DMS53 treated with DMSO at 0.1 percent for 48 hours (cell line): ENCODE results near the gene CD9.

Experiments used
- DNase-seq: peaks from one replicate; lab custom pipeline; 2025; ENCODE audit not compliant: unreplicated experiment; lab: John Stamatoyannopoulos, UW

Gene CD9

DNA sequence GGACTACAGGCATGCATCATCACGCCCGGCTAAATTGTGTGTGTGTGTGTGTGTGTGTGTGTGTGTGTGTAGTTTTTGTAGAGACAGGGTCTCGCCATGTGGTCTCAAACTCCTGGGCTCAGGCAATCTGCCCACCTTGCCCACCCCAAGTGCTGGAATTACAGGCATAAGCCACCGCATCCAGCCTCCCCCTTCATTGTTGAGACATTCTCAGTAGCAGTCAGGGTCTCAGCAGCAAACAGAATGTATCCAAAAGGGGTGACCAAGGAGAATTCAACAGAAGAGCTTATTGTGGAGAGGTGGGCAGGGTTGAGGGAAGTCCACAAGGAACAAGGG, 73.0 kb downstream of the CD9 start:
- no peak for DNase-seq

DNA sequence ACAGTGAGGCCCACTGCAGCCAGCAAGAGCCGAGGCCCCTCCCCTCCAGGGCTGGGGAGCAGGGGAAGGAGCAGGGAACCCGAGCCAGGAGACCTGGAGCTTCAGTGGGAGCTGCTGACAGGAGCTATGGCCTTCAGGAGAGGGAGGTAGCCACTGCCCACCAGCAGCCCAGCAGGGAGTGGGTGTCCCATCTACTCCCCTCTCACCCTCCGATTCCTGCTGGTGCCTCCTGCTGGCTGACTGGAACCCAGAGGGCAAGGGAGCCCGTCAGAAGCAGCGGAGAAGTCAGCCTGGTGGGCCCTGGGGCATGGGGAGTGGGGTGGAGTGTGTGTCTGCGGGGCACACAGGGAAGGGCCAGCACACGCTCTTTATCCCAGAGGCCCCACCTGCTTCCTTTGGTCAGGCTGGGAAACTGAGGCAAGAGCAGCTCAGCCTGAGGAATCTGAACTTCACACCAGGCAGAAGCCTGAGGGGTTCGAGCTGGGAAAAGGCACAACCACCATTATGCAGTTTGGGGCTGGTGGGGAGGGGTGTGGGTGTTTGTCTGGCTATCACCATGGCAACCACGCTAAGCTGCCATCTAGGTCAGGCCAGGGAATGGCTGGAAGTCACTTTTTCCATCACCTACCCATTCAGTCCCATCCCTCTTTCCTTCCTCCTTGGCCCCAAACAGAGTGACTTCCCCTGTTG, 73.5 kb downstream of the CD9 start:
- no peak for DNase-seq

DNA sequence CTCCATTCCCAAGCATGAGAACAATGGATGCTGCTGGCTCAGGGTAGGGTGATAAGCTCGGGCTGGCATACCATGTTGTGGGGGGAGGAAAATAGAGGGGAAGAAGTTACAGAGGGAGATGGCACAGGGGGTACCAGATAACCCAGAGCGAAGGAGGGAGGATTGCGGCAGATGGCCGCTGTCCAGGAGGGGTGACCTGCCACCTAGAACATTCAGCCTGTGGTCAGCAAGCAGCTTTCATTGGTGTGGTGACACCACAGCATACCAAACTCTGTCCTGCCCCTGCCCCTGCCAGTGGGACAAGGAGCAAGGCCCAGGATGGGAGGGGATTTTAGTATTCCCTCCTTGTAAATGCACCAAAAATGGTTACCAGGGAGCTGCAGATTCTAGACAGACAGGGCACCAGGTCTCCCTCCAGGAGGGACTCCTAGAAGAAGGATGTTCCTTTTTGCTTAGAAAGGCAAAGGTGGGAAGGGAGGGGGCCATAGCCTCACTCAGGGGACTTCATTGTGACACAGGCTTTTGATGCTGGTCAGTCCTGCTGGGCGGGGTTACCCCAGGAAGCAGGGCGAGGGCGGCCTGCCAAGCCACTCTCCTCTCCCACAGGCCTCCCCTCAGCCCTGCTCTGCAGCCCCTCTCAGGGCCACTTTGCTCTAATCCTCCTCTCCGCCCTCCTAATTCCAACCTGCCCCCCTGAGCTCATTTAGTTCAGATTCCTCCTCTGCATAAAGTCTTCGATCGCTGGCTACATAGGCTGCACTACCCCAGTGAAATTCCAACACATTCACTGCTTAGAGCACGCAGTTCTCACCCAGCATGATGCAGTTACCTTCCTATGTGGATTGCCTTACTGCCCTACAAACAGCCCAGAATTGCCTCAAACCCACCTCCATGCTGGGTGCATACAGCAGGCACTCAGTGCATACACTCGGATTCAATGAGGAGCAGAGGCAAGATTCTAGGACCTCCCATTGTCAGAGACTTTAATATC, 74.3 kb downstream of the CD9 start:
- DNase-seq: no peak

DNA sequence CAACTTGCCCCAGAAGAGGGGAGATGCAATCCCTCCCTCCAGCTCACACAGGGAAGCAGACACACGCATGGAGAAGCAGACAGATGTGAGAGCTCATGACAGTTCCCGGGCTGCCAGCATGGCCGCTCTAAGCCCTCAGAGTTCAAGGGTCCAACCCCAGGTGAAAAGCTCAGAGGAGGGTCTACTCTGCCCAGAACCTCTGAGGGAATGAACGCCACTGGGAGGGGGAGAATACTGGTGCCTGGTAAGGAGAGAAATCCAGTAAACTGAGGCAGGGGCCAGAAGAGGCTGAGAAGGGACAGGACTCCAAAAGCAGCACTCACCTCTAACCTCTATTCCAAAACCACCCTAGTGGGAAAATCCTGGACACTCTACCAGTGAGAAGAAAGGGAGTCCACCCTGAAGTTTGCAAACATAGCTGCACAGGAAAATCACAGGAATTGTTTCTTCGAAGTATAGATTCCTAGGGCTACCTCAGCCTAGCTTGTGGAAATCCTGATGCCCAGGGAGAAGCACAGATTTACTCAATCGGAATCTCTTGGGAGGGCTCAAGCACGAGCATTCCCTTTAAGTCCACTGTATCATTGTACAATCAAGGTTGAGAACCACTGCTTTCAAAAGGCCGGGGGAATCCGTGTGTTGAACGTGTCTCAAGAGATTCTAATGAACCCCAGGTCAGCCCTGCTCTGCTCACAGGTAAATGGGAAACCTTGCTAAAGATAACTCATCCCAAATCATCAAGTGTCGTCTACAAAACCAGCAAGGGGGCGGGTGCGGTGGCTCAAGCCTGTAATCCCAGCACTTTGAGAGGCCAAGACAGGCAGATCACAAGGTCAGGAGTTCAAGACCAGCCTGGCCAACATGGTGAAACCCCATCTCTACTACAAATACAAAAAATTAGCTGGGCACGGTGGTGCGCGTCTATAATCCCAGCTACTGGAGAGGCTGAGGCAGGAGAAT, 76.0 kb downstream of the CD9 start:
- DNase-seq: no peak

DNA sequence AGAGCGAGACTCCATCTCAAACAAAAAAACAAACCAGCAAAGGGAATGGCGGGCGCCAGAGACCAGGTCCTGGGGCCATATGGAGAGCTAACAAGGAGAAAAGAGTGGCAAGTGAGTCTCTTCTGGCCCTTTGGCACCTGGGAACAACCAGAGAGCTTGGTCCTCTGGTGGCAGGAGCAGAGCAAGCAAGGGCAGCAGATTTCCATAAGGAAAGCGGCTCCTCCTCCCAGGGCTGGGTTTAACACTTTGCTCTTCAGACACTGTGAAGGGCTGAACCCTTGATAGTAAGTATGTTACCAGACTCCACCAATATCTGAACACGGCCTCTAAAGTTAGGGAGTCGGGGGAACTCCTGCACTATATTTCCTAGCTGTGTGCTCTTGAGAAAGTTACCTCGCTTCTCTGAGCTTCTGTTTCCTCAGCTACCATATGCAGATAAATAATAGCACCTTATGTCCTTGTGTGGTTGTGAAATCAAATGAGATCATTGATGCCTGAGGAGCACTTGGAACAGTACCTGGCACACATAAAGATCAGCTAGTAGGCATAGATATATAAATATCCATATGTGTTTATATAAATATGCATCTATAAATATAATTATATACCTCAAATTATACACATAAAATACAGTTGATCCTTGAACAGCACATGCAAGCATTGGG, 76.9 kb downstream of the CD9 start:
- DNase-seq: no peak

DNA sequence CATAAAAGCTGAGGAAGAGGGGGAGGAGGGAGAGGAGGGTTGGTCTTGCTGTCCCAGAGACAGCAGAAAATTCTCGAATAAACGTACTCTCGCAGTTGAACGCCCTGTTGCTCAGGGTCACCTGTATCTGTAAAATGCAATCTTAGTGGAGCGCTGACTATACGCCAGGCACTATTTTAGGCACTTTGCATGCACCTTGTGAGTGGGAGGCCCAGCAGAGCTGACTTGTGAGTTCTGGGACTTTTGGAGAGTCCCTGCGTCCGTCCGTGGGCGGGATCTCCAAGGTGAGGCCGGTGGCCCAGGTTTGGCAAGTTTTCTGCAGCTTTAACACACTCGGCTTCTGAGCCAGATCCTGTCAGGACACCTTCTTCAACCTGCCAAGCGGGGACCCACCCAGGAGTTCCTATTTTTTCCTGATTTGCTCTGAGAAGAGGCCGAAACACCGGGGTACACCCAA, 77.8 kb downstream of the CD9 start:
- no peak for DNase-seq

DNA sequence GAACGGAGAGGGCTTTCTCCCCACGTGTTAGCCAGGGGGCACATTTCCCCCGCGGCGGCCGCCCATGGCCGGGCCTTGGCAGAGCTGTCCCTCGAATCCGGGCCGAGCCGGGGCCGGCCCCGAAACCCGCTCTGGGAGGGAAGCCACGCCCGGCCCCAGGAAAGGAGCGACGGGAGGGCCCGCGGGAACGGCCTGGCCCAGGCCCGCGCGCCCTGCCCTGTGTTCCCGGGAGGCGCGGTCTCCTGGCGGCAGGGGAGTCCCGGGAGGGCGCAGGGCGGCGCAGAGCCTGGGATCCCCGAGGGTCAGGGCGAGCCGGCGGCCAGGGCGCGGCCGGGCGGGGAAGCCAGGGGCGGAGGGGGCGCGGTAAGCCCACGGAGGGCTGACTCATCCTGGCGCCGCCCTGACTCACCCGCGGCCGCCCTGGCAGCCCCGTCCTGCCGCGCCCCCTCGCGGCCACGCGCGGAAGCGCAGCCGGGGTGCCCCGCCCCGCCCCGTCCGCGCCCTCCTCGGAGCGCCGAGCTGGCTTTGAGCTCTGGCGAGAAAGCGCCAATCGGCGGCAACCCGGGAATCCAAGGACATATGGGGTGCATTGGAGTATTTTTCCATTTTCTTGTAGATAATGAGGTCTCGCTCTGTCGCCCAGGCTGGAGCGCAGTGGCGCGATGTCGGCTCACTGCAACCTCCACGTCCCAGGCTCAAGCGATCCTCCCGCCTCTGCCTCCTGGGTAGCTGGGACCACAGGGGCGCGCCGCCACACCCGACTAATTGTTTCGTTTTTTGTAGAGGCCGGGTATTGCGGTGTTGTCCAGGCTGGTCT, 78.4 kb downstream of the CD9 start:
- peak; percentile 69 for DNase-seq

DNA sequence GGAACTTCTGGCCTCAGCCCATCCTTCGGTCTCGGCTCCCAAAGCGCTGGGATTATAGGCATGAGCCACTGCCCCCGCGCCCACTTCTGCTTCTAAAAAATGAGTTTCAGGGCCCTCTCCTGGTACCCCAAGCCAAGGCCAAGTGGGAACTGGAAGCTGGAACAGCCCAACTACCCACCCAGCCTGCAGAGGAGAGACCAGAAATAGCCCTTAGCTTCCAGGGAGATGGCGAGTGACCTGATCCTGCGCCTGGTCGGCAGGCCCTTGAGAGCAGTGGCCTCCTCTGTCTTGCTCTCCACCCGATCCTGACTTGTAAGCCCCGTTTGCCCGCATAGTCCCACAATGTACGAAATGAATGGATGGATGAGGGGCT, 79.0 kb downstream of the CD9 start:
- DNase-seq: no peak

DNA sequence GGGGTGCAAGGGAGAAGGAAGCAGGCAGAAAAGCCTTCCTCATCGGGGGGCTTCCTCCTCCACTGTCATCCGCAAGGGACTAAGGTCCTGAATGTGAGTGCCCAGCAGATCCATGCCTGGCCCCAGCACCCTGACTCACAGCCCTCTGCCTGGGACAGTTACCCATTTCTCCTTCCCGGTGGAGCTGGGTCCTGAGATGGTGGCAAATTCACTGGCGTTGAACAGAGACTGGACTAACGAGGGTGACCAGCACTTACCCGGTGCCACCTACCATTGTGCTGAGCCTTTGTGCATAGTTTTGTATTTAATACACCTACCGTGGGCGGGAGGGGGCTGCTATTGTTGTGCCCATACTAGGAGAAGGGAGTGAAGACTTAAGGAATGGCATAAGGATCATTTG, 79.4 kb downstream of the CD9 start:
- no peak for DNase-seq

DNA sequence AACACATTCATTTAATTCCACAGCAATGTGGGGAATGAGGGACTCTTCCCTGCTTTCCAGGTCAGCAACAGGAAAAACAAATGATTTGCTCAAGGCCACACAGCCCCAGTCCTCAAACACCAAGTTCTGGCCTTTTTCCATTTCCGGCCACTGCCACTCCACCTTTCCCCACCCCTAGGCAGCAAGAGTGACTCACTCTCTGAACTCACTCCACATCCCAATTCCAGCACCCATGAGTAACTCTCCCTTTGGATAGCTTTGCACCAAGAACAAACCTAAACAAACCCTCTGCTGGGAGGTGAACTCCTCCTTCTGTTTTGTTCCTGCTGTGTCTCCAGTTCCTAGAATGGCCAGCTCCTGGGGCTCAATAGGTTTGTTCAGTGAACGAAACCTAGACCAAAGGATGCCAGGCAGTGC, 79.9 kb downstream of the CD9 start:
- DNase-seq: peak; percentile 70

DNA sequence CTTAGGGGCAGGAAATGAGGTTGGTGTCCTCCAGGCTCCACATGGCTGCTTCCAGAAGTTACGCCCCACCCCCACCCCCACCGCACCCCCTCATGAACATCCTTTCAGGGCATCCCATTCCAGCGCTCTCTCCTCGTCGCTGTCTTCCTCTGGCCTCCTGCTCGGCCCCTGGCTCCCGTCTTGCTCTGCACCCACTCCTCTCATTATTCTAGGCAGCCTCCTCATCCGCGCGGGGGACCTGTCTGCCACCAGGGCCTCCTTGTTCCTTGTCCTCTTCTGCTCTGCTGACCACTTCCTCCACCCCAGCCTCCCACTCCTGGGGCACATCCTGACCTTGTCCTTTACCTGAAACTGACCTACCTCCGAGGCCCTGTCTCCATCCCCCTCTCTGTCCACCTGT, 80.5 kb downstream of the CD9 start:
- DNase-seq: no peak

DNA sequence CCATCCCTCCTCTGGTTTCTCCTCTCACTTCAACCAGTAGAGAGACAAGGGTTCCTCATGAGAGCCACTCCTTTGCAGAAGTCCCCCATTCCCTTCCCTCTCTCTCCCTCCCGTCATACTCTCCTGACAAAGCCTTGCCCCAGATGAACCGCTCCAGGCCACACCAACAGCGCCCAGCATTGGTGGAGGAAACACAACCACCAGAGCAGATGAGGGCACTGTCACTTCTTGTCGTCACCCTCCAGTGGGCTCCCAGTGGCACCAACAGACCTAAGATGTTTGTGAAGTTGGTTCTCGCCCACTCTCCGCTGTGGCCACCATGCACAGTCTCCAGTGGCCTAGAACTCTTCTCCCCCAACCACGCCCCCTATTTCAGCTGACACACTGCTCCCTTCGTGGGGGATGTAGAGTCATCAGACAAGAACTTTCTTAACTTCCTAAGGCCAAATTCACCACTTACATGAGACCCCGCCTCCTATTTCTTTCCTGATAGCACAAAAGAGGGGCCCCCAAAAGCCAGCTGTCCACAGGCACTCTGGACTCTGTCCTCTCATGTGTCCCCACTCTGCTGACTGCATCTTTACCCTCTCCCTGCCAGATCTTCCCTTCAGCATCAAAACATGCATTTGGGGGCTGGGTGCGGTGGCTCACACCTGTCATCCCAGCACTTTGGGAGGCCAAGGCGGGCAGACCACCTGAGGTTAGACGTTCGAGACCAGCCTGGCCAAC, 81.0 kb downstream of the CD9 start:
- DNase-seq: no peak

DNA sequence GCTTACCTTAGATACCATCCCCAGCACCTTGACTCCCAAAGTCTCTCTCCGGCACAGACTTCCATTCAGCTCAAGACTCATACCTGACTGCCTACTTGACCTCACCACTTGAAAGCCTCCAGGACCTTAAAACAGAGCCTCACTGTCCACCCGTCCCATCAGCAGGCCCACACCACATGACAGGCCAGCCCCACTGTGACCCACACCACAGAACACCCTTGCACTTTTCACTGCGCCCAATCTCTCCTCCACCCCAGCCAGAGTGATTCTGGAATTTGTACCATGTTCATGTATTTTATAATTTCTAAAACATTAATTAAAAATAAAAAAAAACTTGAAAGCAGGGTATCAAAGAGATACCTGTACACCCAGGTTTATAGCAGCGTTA, 82.2 kb downstream of the CD9 start:
- no peak for DNase-seq

DNA sequence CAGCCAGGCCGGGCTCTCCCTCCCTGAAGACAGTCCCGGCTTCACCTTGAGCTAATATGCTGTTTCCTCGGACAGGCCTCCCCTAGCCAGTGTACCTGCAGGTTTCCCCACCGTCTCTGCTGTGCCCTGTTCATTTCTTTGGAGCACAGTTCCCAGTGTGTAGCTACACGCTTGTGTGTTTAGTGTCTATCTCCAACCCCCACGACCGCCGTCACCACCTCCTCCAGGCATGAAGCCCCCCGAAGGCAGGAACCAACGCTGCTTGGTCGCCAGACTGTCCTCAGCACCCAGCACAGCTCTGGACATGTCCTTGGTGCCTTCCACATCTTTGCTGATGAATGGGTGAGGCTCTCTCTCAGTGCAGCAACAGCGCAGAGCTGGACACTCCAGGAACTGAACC, 84.1 kb downstream of the CD9 start:
- no peak for DNase-seq

DNA sequence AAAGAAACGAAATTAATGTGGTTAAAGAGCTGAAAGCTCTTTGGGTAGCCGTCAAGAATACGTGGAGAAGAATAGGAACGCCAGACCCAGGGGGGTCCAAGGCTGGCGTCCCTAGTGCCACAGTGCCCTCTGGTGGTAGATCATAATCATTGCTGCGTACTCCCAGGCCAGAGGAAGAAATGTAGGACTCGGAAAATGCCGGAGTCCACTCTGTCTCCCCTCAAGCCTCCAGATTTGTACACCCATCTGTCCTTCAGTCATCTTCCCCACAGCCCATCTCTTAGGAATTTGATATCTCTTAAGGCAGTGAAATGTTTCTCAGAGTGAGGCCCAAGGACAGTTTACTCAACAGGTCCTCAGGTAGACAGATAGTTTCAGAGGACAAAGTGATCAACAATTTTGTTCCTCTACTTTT, 84.9 kb downstream of the CD9 start:
- DNase-seq: peak; percentile 86

DNA sequence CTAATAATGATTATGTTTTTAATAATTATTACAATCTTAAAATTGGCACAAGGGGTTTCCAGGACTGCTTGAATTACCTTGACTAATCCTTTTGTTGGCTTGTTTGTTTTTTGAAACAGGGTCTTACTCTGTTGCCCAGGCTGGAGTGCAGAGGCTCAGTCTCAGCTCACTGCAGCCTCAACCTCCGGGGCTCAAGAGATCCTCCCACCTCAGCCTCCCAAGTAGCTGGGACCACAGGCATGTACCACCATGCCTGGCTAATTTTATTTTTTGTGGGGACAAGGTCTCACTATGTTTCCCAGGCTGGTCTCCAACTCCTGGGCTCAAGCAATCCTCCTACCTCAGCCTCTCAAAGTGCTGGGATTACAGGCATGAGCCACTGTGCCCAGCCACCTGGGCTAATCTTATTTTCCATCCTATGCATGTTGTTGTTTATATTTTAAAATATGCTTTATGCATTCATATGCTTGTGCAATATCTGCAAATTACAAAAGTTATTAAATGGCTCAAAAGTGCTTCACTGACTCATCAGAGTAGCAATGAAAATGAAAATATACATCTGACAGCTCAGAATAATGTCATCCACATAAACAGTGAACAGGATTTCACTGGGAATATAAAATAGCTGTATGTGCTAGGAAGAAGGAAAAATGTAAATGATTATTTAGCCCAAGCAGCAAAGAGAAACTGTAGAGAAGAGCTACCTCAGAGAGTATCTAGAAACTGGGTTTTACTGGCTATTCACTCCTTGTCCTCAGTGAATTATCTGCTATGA, 85.5 kb downstream of the CD9 start:
- DNase-seq: no peak
